Endodermal cell (in vitro differentiated cells): ENCODE measurements around the gene VSTM4. TPM values are rescaled to one million over a fixed set of nuclear protein-coding genes. Genes with fewer than 3 reads are reported as not detected.

Experiments used
- DNase-seq: peaks from one replicate; pipeline ENCODE4 v3.0.0-alpha.2; 2017
- H3K27ac ChIP-seq: 2 replicates; pipeline ENCODE4 v1.5.1; 2013; ENCODE audit warnings: mild to moderate bottlenecking, low read depth, low read length, moderate library complexity
- H3K27me3 ChIP-seq: 2 replicates; pipeline ENCODE4 v1.6.1; 2013; ENCODE audit warnings: mild to moderate bottlenecking, low read length, moderate library complexity; ENCODE audit not compliant: insufficient read depth, control insufficient read depth, poor library complexity, severe bottlenecking
- H3K36me3 ChIP-seq: 2 replicates; pipeline ENCODE4 v1.7.0; 2013; ENCODE audit warnings: mild to moderate bottlenecking, low read length, moderate library complexity; ENCODE audit not compliant: control insufficient read depth, insufficient read depth
- H3K4me1 ChIP-seq: one replicate; pipeline ENCODE4 v1.7.0; 2013; ENCODE audit warnings: low read length; ENCODE audit not compliant: control insufficient read depth, insufficient read depth
- H3K4me3 ChIP-seq: 2 replicates; pipeline ENCODE4 v1.5.1; 2013; ENCODE audit warnings: mild to moderate bottlenecking, low read length, moderate library complexity
- H3K9ac ChIP-seq: 2 replicates; pipeline ENCODE4 v1.6.1; 2013; ENCODE audit warnings: mild to moderate bottlenecking, low read length, moderate library complexity; ENCODE audit not compliant: poor library complexity, severe bottlenecking; ENCODE audit errors: extremely low read depth
- H3K9me3 ChIP-seq: 2 replicates; pipeline ENCODE4 v1.6.1; 2013; ENCODE audit warnings: mild to moderate bottlenecking, low read length, moderate library complexity; ENCODE audit not compliant: control insufficient read depth
- H3K27ac Mint-ChIP-seq: 2 replicates; pipeline ENCODE4 v1.8.0; 2020; ENCODE audit warnings: mixed read lengths
- H3K27me3 Mint-ChIP-seq: 2 replicates; pipeline ENCODE4 v1.8.0; 2021; ENCODE audit warnings: mild to moderate bottlenecking, mixed read lengths; ENCODE audit not compliant: insufficient read depth
- H3K36me3 Mint-ChIP-seq: 2 replicates; pipeline ENCODE4 v1.8.0; 2020; ENCODE audit warnings: low read depth, mixed read lengths
- H3K4me1 Mint-ChIP-seq: 2 replicates; pipeline ENCODE4 v1.8.0; 2020; ENCODE audit warnings: mixed read lengths
- H3K4me3 Mint-ChIP-seq: 2 replicates; pipeline ENCODE4 v1.8.0; 2020; ENCODE audit warnings: mild to moderate bottlenecking, moderate library complexity, mixed read lengths
- H3K9me3 Mint-ChIP-seq: 2 replicates; pipeline ENCODE4 v1.8.0; 2020; ENCODE audit warnings: mild to moderate bottlenecking, mixed read lengths
- CTCF ChIP-seq: fragments of 200-600 bp; sonication (generic); conservative IDR thresholded peaks from 2 replicates; pipeline ENCODE4 v1.5.0; 2021; ENCODE audit warnings: antibody characterized with exemption, mild to moderate bottlenecking
- WGBS, 2 experiments: methylation state at CpG; one replicate each; pipeline versions ENCODE4 v1.1.5 to v1.1.7; 2013; ENCODE audit warnings: missing lambda C conversion rate in 2 of 2, mixed read lengths in 1 of 2; ENCODE audit not compliant: insufficient coverage in 1 of 2, insufficient read length in 1 of 2; 5-methylcytosine and 5-hydroxymethylcytosine counted together
- total RNA-seq, 2 donors: library from RNA; stranded (reverse); fragmentation: NEBNext Ultra II Directional in 1 of 2; extraction: Animal tissue kit (Norgen Biotek cat#: 25700) in 1 of 2; gene quantifications; 2 replicates in 1 of 2; 3 replicates in 1 of 2; pipeline ENCODE4 v1.2.1, GENCODE V29; 2021

Gene VSTM4
- total RNA-seq, 2 donors from 2014 or later, result 0.51 to 0.77 TPM

GRCh38 chr10:49055221-49055849 is 60.0 kb downstream of the VSTM4 start:
- H3K4me3 Mint-ChIP-seq, result no peak overlapping the region
- H3K9me3 ChIP-seq, result no peaks in the 10 kb centered on the region
- H3K36me3 ChIP-seq, result no peaks in the 10 kb centered on the region
- H3K27ac Mint-ChIP-seq, result no peak overlapping the region
- DNase-seq, result no peak
- no peak overlapping the region for H3K9ac ChIP-seq
- H3K9me3 Mint-ChIP-seq, result peaks cover 7% of the 10 kb centered on the region
- H3K27me3 Mint-ChIP-seq, result peaks cover 5% of the 10 kb centered on the region
- no peak overlapping the region for H3K4me3 ChIP-seq
- no peak overlapping the region for H3K27ac ChIP-seq
- no peaks in the 10 kb centered on the region for H3K36me3 Mint-ChIP-seq
- no peak for TF ChIP-seq CTCF
- no peaks in the 10 kb centered on the region for H3K4me1 Mint-ChIP-seq
- WGBS, 2 experiments, result 84 to 100% methylated on average over 1 to 5 of the region's 5 CpGs
- H3K4me1 ChIP-seq, result no peaks in the 10 kb centered on the region
- no peaks in the 10 kb centered on the region for H3K27me3 ChIP-seq

GRCh38 chr10:49054753-49055152 is 60.6 kb downstream of the VSTM4 start:
- Mint-ChIP-seq H3K4me1 (no peaks in the 10 kb centered on the region), H3K4me3 (no peak overlapping the region), H3K27ac (no peak overlapping the region), H3K9me3 (peaks cover 2% of the 10 kb centered on the region), H3K36me3 (no peaks in the 10 kb centered on the region), H3K27me3 (peaks cover 5% of the 10 kb centered on the region)
- H3K9ac ChIP-seq, result no peak overlapping the region
- H3K36me3 ChIP-seq, result no peaks in the 10 kb centered on the region
- no peaks in the 10 kb centered on the region for H3K9me3 ChIP-seq
- no peak for TF ChIP-seq CTCF
- H3K4me1 ChIP-seq, result no peaks in the 10 kb centered on the region
- no peak for DNase-seq
- H3K4me3 ChIP-seq, result no peak overlapping the region
- no peaks in the 10 kb centered on the region for H3K27me3 ChIP-seq
- H3K27ac ChIP-seq, result no peak overlapping the region
- WGBS, 2 experiments, result 92 to 95% methylated on average over 2 to 5 of the region's 5 CpGs

- Histone ChIP-seq H3K27ac (no peak overlapping the region), H3K9ac (no peak overlapping the region), H3K27me3 (no peaks in the 10 kb centered on the region), H3K4me3 (no peak overlapping the region), H3K36me3 (no peaks in the 10 kb centered on the region), H3K9me3 (no peaks in the 10 kb centered on the region), H3K4me1 (no peaks in the 10 kb centered on the region)
- no peak for TF ChIP-seq CTCF
- DNase-seq, result no peak
- Mint-ChIP-seq H3K36me3 (no peaks in the 10 kb centered on the region), H3K9me3 (no peaks in the 10 kb centered on the region), H3K4me1 (peaks cover 3% of the 10 kb centered on the region), H3K4me3 (no peak overlapping the region), H3K27me3 (peaks cover 5% of the 10 kb centered on the region), H3K27ac (no peak overlapping the region)
- WGBS, 2 experiments, result 87 to 88% methylated on average over 2 to 5 of the region's 5 CpGs
Observed at GRCh38 chr10:49053998-49054692, 61.2 kb downstream of the VSTM4 start.
